ENCODE results near the gene KATNAL1. TPM values are rescaled to one million over a fixed set of nuclear protein-coding genes. Genes with fewer than 3 reads are reported as not detected.

KATNAL1 gene
- polyA plus RNA-seq, 1 donor from 2014 or later, result 3.6 TPM

- peaks cover 2% of the 10 kb centered on the region for H3K36me3 Mint-ChIP-seq
- H3K4me1 Mint-ChIP-seq, result peaks cover 8 to 13% (median 12%) of the 10 kb centered on the region in 3 donors
- H3K4me3 Mint-ChIP-seq, result no peak overlapping the region
- H3K27ac Mint-ChIP-seq, result no peak overlapping the region
- peaks cover 6% of the 10 kb centered on the region for H3K27me3 Mint-ChIP-seq
- peaks cover 0 to 5% (median 0%) of the 10 kb centered on the region in 3 donors for H3K9me3 Mint-ChIP-seq
Measured at GRCh38 chr13:30163441-30163840, 143.9 kb downstream of the KATNAL1 start.

GRCh38 chr13:30159446-30159839, 147.9 kb downstream of the KATNAL1 start:
- Mint-ChIP-seq H3K4me1 (peaks cover 35 to 43% (median 36%) of the 10 kb centered on the region in 3 donors), H3K27ac (peak overlapping the region in 1 of 3 donors; percentile 70), H3K4me3 (peak overlapping the region in 2 of 4 donors; percentile 72 to 79), H3K9me3 (peaks cover 0 to 5% (median 0%) of the 10 kb centered on the region in 3 donors), H3K27me3 (peaks cover 14% of the 10 kb centered on the region), H3K36me3 (peaks cover 2% of the 10 kb centered on the region)

- Mint-ChIP-seq H3K27ac (peak overlapping the region in 2 of 3 donors; percentile 7 to 70), H3K4me1 (peaks cover 40 to 48% (median 41%) of the 10 kb centered on the region in 3 donors), H3K9me3 (peaks cover 0 to 5% (median 0%) of the 10 kb centered on the region in 3 donors), H3K4me3 (peak overlapping the region in 2 of 4 donors; percentile 72 to 79), H3K27me3 (peaks cover 14% of the 10 kb centered on the region), H3K36me3 (peaks cover 2% of the 10 kb centered on the region)
Measured at GRCh38 chr13:30158774-30159445, 148.4 kb downstream of the KATNAL1 start.

- H3K9me3 Mint-ChIP-seq, result peaks cover 0 to 3% (median 0%) of the 10 kb centered on the region in 3 donors
- peaks cover 43 to 59% (median 52%) of the 10 kb centered on the region in 3 donors for H3K4me1 Mint-ChIP-seq
- peak overlapping the region in 2 of 4 donors; percentile 36 to 73 for H3K4me3 Mint-ChIP-seq
- peaks cover under 1% of the 10 kb centered on the region for H3K36me3 Mint-ChIP-seq
- H3K27me3 Mint-ChIP-seq, result peaks cover 16% of the 10 kb centered on the region
- H3K27ac Mint-ChIP-seq, result peak overlapping the region in 2 of 3 donors; percentile 5 to 25
Measured at GRCh38 chr13:30157616-30157993, 149.7 kb downstream of the KATNAL1 start.

DNA sequence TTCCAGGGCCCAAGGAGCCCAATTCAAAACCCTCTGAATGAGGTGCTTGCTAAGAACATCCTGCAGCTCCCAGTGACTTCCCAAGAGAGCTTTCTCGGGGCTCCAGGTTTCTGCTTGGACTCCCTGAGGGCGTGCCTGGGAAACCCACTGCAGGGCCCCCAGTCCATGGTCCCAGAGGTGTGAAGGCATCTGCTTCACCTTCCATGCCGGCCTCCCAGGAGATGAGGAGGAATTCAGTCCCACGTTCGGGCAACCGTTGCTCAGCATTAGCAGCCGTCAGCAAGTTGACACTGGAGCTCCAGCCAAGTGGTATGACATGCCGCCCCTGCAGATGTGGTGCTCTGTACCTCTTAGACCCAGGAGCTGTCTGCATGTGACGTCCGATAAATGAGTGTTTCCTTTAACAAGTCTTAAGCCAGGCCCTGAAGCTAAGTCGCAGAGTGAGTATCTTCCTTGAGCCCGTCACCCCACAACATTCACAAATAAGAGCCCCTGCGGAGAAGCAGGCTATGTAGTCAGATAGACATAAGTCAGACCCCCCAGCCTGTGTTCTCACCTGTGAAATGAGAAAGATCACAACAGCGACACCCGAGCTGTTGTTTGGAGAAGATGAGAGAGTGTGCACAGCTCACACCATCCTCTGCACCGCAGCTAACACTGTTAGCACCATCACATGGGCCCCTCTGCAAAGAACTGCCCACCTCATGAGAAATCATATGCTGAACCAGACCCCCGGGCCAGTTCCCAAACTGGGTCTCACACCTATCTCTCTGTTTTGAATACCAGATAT, 150.3 kb downstream of the KATNAL1 start:
- peak overlapping the region in 3 of 4 donors; percentile 0 to 73 (median 36) for H3K4me3 Mint-ChIP-seq
- H3K27ac Mint-ChIP-seq, result peak overlapping the region in 2 of 3 donors; percentile 6 to 25
- H3K27me3 Mint-ChIP-seq, result peaks cover 16% of the 10 kb centered on the region
- no peaks in the 10 kb centered on the region for H3K36me3 Mint-ChIP-seq
- H3K4me1 Mint-ChIP-seq, result peaks cover 46 to 60% (median 52%) of the 10 kb centered on the region in 3 donors
- no peaks in the 10 kb centered on the region for H3K9me3 Mint-ChIP-seq

DNA sequence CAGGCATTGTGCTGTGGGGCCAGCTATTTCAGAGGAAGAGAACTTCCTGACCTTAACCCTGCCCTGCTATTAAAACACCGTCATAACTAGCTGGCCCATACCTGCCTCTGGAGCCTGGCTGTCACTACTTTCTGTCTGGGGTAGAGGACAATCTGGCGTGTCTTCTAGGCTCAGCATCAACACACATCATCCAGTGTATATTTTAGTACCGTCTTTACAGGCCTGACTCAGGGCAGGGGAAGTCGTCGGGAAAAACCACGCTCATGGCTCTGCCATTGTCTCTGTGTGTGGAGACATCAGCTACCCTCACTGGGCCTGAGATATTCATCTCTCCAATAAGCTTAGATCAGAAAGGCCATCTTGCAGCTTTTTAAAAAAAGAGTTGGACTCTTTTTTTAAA, 151.1 kb downstream of the KATNAL1 start:
- peak overlapping the region; percentile 8 to 90 (median 77) for H3K27ac Mint-ChIP-seq
- no peaks in the 10 kb centered on the region for H3K36me3 Mint-ChIP-seq
- H3K4me3 Mint-ChIP-seq, result peak overlapping the region in 3 of 4 donors; percentile 38 to 74 (median 39)
- no peaks in the 10 kb centered on the region for H3K9me3 Mint-ChIP-seq
- peaks cover 16% of the 10 kb centered on the region for H3K27me3 Mint-ChIP-seq
- peaks cover 46 to 64% (median 55%) of the 10 kb centered on the region in 3 donors for H3K4me1 Mint-ChIP-seq

- peak overlapping the region in 1 of 3 donors; percentile 77 for H3K27ac Mint-ChIP-seq
- H3K4me1 Mint-ChIP-seq, result peaks cover 47 to 65% (median 59%) of the 10 kb centered on the region in 3 donors
- peaks cover 16% of the 10 kb centered on the region for H3K27me3 Mint-ChIP-seq
- H3K36me3 Mint-ChIP-seq, result no peaks in the 10 kb centered on the region
- H3K9me3 Mint-ChIP-seq, result no peaks in the 10 kb centered on the region
- H3K4me3 Mint-ChIP-seq, result peak overlapping the region in 1 of 4 donors; percentile 92
Measured at GRCh38 chr13:30154931-30155330, 152.4 kb downstream of the KATNAL1 start.

DNA sequence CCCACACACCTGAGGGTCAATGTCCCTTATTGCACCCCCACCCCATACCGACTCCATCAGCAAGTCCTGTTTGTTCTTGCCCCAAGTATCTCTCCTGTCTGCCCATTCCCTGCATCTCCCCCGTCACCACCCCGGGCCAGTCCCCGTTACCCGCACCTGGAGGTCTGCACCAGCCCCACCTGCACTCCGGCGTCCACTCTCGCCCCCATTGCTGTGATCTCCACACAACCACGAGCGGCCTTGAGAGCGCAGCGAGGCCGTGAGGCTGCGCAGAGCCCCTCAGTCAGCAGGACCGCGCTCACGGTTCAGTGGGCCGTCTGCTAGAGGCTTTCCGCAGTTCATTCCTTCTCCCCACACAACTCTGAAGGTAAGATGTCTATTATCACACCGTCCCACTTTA, 152.8 kb downstream of the KATNAL1 start:
- H3K4me1 Mint-ChIP-seq, result peaks cover 48 to 65% (median 57%) of the 10 kb centered on the region in 3 donors
- H3K9me3 Mint-ChIP-seq, result no peaks in the 10 kb centered on the region
- H3K36me3 Mint-ChIP-seq, result no peaks in the 10 kb centered on the region
- no peak overlapping the region for H3K27ac Mint-ChIP-seq
- H3K27me3 Mint-ChIP-seq, result peaks cover 13% of the 10 kb centered on the region
- peak overlapping the region in 3 of 4 donors; percentile 16 to 92 (median 66) for H3K4me3 Mint-ChIP-seq

- no peaks in the 10 kb centered on the region for H3K9me3 Mint-ChIP-seq
- H3K4me3 Mint-ChIP-seq, result peak overlapping the region; percentile 22 to 92 (median 59)
- peaks cover 9% of the 10 kb centered on the region for H3K27me3 Mint-ChIP-seq
Measured at GRCh38 chr13:30153545-30154426, 153.6 kb downstream of the KATNAL1 start.

More at GRCh38 chr13:30153545-30154426, 153.6 kb downstream of the KATNAL1 start:
- peak overlapping the region; percentile 59 to 83 (median 67) for H3K27ac Mint-ChIP-seq
- H3K4me1 Mint-ChIP-seq, result peaks cover 43 to 62% (median 49%) of the 10 kb centered on the region in 3 donors
- no peaks in the 10 kb centered on the region for H3K36me3 Mint-ChIP-seq

Other genes with a start within 250 kb of the KATNAL1 start
- gene UBE2L5, start 114.9 kb upstream of the KATNAL1 start, polyA plus RNA-seq, result not detected
- 580 TPM for gene HMGB1, start 158.4 kb upstream of the KATNAL1 start, polyA plus RNA-seq